ENCODE measurements around the gene LRRC49.

- TF ChIP-seq CTCF (IDR thresholded peaks at IDR 0.05; ENCODE audit: low read depth, low read length, poor library complexity, severe bottlenecking): no peak
- no peak for TF ChIP-seq EZH2phosphoT487 (IDR thresholded peaks at IDR 0.05; ENCODE audit: borderline replicate concordance, low read length)
These were observed 69.5 kb downstream of the LRRC49 start for GRCh38 chr15:70962084-70962483.
